GM12865 (cell line): Measurements from ENCODE around the gene H2AZ2.

ENCODE experiments used
- DNase-seq: peaks from one replicate; pipeline ENCODE4 v3.0.0; 2010; ENCODE audit warnings: low read depth
- H3K4me3 ChIP-seq: 2 replicates; pipeline ENCODE4 v1.5.1; 2011; ENCODE audit warnings: mild to moderate bottlenecking, low read depth, low read length, control low read depth
- CTCF ChIP-seq: IDR thresholded peaks from 2 replicates; pipeline ENCODE4 v1.5.1; 2011; ENCODE audit warnings: low read length, control low read depth, low read depth, inconsistent platforms; ENCODE audit not compliant: insufficient read depth; ENCODE audit errors: missing control alignments

Gene H2AZ2

GRCh38 chr7:44847920-44848634 lies at the start of gene H2AZ2:
Gene H2AZ2 (minus strand): TSS chr7:44848087. CDS start chr7:44847971, 116 bp downstream.
- DNase-seq = peak; percentile 100
- peak within 1 kb of the TSS; percentile 82 for H3K4me3 ChIP-seq
- TF ChIP-seq CTCF = no peak

- TF ChIP-seq CTCF = no peak
- no peak overlapping the region for H3K4me3 ChIP-seq
- no peak for DNase-seq
These were observed 49.4 kb upstream of the H2AZ2 start for GRCh38 chr7:44897309-44897708.

GRCh38 chr7:44894888-44895580 lies 47.1 kb upstream of the H2AZ2 start:
- no peak for DNase-seq
- no peak for TF ChIP-seq CTCF
- H3K4me3 ChIP-seq = no peak overlapping the region

GRCh38 chr7:44893710-44894234 lies 45.9 kb upstream of the H2AZ2 start:
- no peak overlapping the region for H3K4me3 ChIP-seq
- no peak for TF ChIP-seq CTCF
- DNase-seq = no peak

- no peak for TF ChIP-seq CTCF
- no peak overlapping the region for H3K4me3 ChIP-seq
- DNase-seq = no peak
These were observed 43.9 kb upstream of the H2AZ2 start for GRCh38 chr7:44891791-44892190.

GRCh38 chr7:44891372-44891771 lies 43.5 kb upstream of the H2AZ2 start:
- no peak for DNase-seq
- no peak overlapping the region for H3K4me3 ChIP-seq
- TF ChIP-seq CTCF = no peak
